ENCODE measurements around the gene ZBTB32. TPM values are rescaled to one million over a fixed set of nuclear protein-coding genes. Genes with fewer than 3 reads are reported as not detected.

ZBTB32 gene
- total RNA-seq, 1 experiment from 2014 or later: not detected

GRCh38 chr19:35717665-35718344 is 13.4 kb downstream of the ZBTB32 start, which contains the start of gene KMT2B:
TSS of gene KMT2B (plus strand) at chr19:35718003. CDS start at chr19:35718019, 16 bp downstream.
- Histone ChIP-seq H4K20me1 (ENCODE audit: insufficient read depth) (peaks cover 14% of the 10 kb centered on the region), H3F3A (ENCODE audit: insufficient read depth, low read depth) (peaks cover 6% of the 10 kb centered on the region; the same call in 1 of the 2 replicates), H3K79me2 (ENCODE audit: low read depth) (peaks cover 34% of the 10 kb centered on the region), H3K4me2 (peak within 1 kb of the TSS; percentile 99), H3K9me2 (ENCODE audit: insufficient read depth) (no peaks in the 10 kb centered on the region), H3K27ac (peak within 1 kb of the TSS; percentile 45), H3K27me3 (ENCODE audit: insufficient read depth, low read depth) (no peaks in the 10 kb centered on the region), H3K36me3 (ENCODE audit: low read depth) (no peaks in the 10 kb centered on the region), H3K4me3 (peak within 1 kb of the TSS; percentile 85), H3K9me3 (ENCODE audit: insufficient read depth, low read depth) (no peaks in the 10 kb centered on the region), H2AFZ (peak within 1 kb of the TSS; percentile 99), H3K4me1 (replicated peaks; ENCODE audit: insufficient read depth) (peaks cover 20% of the 10 kb centered on the region)
- no peak for TF ChIP-seq EZH2 (IDR thresholded peaks at IDR 0.05; ENCODE audit: low read depth)
- TF ChIP-seq, protein P1, sequence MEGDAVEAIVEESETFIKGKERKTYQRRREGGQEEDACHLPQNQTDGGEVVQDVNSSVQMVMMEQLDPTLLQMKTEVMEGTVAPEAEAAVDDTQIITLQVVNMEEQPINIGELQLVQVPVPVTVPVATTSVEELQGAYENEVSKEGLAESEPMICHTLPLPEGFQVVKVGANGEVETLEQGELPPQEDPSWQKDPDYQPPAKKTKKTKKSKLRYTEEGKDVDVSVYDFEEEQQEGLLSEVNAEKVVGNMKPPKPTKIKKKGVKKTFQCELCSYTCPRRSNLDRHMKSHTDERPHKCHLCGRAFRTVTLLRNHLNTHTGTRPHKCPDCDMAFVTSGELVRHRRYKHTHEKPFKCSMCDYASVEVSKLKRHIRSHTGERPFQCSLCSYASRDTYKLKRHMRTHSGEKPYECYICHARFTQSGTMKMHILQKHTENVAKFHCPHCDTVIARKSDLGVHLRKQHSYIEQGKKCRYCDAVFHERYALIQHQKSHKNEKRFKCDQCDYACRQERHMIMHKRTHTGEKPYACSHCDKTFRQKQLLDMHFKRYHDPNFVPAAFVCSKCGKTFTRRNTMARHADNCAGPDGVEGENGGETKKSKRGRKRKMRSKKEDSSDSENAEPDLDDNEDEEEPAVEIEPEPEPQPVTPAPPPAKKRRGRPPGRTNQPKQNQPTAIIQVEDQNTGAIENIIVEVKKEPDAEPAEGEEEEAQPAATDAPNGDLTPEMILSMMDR (conservative IDR thresholded peaks at IDR 0.05): no peak
- intact Hi-C loops (cut with micrococcal nuclease; ENCODE audit: unreplicated experiment): loop anchor here (1.0 to 5.0 kb wide), 11 partner anchors 25 to 745 kb away; partner anchors contain the start of genes COX6B1, LIN37, PSENEN and U2AF1L4
- ChIA-PET POLR2A (ENCODE audit: unreplicated experiment) (no interaction called here), CTCF (interaction anchor here (0.5 kb wide), 1 partner anchor 182 kb away, joined by 4 read pairs; no protein-coding TSS in a partner anchor)
- peak in 1 of 2 experiments; percentile 96 for DNase-seq
- BruUV-seq (replicated peaks): no TSS peak

GRCh38 chr19:35718345-35719041 is 14.1 kb downstream of the ZBTB32 start:
- DNase-seq: peak in 1 of 2 experiments; percentile 29
- peaks cover 20% of the 10 kb centered on the region for H3K4me1 ChIP-seq (replicated peaks; ENCODE audit: insufficient read depth)

DNA sequence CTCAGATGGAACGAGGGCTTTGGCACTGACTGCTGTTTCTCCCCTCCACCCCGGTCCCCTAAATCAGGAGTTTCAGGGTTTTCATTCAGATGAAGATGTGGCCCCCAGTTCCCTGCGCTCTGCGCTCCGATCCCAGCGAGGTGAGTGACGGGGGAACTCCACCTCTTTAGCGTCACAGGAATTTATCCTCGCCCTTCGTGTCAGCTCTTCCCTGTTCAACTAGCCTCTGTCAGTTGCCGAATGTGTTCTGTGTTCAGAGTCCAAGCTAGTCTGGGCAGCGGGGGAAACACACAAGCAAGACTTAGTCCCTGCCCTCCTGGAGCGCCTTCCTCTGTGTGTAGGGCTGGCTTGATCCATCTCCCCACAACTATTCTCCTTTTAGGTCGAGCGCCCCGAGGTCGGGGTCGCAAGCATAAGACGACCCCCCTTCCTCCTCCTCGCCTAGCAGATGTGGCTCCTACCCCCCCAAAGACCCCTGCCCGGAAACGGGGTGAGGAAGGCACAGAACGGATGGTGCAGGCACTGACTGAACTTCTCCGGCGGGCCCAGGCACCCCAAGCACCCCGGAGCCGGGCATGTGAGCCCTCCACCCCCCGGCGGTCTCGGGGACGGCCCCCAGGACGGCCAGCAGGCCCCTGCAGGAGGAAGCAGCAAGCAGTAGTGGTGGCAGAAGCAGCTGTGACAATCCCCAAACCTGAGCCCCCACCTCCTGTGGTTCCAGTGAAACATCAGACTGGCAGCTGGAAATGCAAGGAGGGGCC is 15.2 kb downstream of the ZBTB32 start:
- Histone ChIP-seq H3K9me3 (ENCODE audit: insufficient read depth, low read depth) (no peaks in the 10 kb centered on the region), H3F3A (ENCODE audit: insufficient read depth, low read depth) (peaks cover 6% of the 10 kb centered on the region; the same call in 1 of the 2 replicates), H3K4me3 (peak overlapping the region; percentile 79; the same call in 1 of the 2 replicates), H3K27me3 (ENCODE audit: insufficient read depth, low read depth) (no peaks in the 10 kb centered on the region), H3K27ac (no peak overlapping the region), H3K9me2 (ENCODE audit: insufficient read depth) (no peaks in the 10 kb centered on the region), H4K20me1 (ENCODE audit: insufficient read depth) (peaks cover 14% of the 10 kb centered on the region), H3K79me2 (ENCODE audit: low read depth) (peaks cover 34% of the 10 kb centered on the region), H3K36me3 (ENCODE audit: low read depth) (no peaks in the 10 kb centered on the region), H3K4me1 (replicated peaks; ENCODE audit: insufficient read depth) (peaks cover 20% of the 10 kb centered on the region), H2AFZ (no peak overlapping the region), H3K4me2 (peak overlapping the region; percentile 83)
- ChIA-PET CTCF (no interaction called here), POLR2A (ENCODE audit: unreplicated experiment) (interaction anchor here (0.6 kb wide), 1 partner anchor 456 kb away, joined by 4 read pairs; no protein-coding TSS in a partner anchor)
- no peak for TF ChIP-seq EZH2 (IDR thresholded peaks at IDR 0.05; ENCODE audit: low read depth)
- TF ChIP-seq, protein P1 (conservative IDR thresholded peaks at IDR 0.05): no peak
- intact Hi-C loops (cut with micrococcal nuclease; ENCODE audit: unreplicated experiment): loop anchor here (5.0 kb wide), 1 partner anchor 402 kb away; no protein-coding TSS in a partner anchor
- BruUV-seq (replicated peaks): no TSS peak
- DNase-seq: no peak

More at GRCh38 chr19:35718345-35719041, 14.1 kb downstream of the ZBTB32 start:
- Histone ChIP-seq H3K79me2 (ENCODE audit: low read depth) (peaks cover 34% of the 10 kb centered on the region), H2AFZ (peak overlapping the region; percentile 71; the same call in 1 of the 2 replicates), H3K9me3 (ENCODE audit: insufficient read depth, low read depth) (no peaks in the 10 kb centered on the region), H4K20me1 (ENCODE audit: insufficient read depth) (peaks cover 14% of the 10 kb centered on the region), H3F3A (ENCODE audit: insufficient read depth, low read depth) (peaks cover 6% of the 10 kb centered on the region; the same call in 1 of the 2 replicates), H3K36me3 (ENCODE audit: low read depth) (no peaks in the 10 kb centered on the region), H3K4me3 (peak overlapping the region; percentile 79), H3K4me2 (peak overlapping the region; percentile 83), H3K27me3 (ENCODE audit: insufficient read depth, low read depth) (no peaks in the 10 kb centered on the region), H3K27ac (no peak overlapping the region), H3K9me2 (ENCODE audit: insufficient read depth) (no peaks in the 10 kb centered on the region)
- POLR2A ChIA-PET (ENCODE audit: unreplicated experiment): interaction anchor here (0.6 to 0.7 kb wide), 3 partner anchors 18 to 455 kb away, joined by 4 read pairs; no protein-coding TSS in a partner anchor
- TF ChIP-seq EZH2 (IDR thresholded peaks at IDR 0.05; ENCODE audit: low read depth): no peak
- intact Hi-C loops (cut with micrococcal nuclease; ENCODE audit: unreplicated experiment): loop anchor here (5.0 kb wide), 1 partner anchor 401 kb away; no protein-coding TSS in a partner anchor
- CTCF ChIA-PET: no interaction called here
- BruUV-seq (replicated peaks): no TSS peak
